GM12873 (cell line): ENCODE results near the gene OR1E2.

ENCODE experiments used
- TF ChIP-seq, protein P1 (sequence below): IDR thresholded peaks from 2 replicates; pipeline ENCODE4 v1.5.1; 2012; ENCODE audit warnings: low read depth, mild to moderate bottlenecking, moderate library complexity, low read length, control low read depth; ENCODE audit not compliant: insufficient read depth; ENCODE audit errors: missing control alignments

OR1E2 gene

GRCh38 chr17:3471599-3471998 lies 38.0 kb upstream of the OR1E2 start, which contains the start of gene SPATA22:
Gene SPATA22, minus strand, starts transcription at chr17:3471819. Its CDS starts 2,494 bp downstream, at chr17:3469325.
- TF ChIP-seq, protein P1, sequence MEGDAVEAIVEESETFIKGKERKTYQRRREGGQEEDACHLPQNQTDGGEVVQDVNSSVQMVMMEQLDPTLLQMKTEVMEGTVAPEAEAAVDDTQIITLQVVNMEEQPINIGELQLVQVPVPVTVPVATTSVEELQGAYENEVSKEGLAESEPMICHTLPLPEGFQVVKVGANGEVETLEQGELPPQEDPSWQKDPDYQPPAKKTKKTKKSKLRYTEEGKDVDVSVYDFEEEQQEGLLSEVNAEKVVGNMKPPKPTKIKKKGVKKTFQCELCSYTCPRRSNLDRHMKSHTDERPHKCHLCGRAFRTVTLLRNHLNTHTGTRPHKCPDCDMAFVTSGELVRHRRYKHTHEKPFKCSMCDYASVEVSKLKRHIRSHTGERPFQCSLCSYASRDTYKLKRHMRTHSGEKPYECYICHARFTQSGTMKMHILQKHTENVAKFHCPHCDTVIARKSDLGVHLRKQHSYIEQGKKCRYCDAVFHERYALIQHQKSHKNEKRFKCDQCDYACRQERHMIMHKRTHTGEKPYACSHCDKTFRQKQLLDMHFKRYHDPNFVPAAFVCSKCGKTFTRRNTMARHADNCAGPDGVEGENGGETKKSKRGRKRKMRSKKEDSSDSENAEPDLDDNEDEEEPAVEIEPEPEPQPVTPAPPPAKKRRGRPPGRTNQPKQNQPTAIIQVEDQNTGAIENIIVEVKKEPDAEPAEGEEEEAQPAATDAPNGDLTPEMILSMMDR: no peak

DNA sequence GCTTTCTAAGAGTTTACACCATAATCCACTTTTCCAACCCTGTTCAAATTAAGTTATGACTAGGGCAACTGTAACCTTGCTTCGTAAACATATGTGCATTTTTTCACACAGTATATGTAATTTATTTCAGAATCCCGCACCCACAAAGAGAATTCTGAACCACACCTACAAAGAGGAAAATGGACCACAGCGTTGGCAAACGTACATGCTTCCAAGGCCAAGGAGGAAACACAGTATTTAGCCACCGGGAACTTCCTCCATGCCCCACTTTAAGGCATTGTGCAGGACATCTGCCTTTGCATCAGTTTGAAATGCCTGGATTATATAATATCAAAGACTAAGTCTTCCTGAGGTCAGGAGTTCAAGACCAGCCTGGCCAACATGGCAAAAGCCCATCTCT lies 35.9 kb upstream of the OR1E2 start:
- TF ChIP-seq, protein P1: no peak

DNA sequence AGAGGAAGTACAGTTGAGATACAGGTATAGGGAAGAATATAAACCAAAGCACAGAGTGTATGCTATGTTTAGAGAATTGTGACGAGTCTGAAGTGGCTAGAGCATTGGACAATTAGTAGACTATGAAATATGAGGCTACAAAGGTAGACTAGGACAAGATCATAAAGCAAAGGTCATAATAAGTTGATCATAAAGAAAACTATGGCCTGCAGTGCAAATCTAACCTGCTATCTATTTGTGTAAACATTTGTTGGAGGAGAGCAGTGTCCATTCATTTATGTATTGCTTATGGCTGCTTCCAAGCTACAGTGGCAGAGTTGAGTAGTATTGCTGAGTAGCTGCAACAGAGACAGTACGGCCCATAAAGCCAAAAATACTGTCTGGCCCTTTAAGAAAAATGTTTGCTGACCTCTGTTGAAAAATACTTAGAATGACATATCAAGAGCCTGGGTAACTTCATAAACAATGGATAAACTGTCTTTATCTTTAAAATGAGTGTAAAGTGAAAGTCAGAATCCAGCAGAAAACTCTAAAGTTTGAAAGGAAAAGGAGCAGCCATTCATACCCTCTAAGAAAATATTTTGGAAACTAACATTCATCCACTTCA lies 14.5 kb upstream of the OR1E2 start:
- TF ChIP-seq, protein P1: no peak

DNA sequence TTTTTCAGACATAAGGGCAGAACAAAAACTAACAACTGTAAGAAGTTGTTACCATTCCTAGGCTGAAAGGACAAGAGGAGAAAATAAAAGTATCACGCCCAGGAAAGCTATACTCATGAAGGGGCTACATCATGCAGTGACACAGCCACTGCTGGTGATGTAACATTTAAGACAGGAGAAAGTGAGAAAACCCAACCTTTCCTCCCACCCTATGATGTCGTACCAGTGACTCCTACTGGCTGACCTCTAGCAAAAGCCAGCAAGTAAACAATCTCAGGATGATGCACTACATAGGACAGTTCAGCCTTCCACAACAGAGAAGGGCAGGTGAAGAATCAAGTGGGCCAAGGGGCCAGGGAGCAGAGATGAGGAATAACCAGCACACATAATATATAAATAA lies 14.0 kb upstream of the OR1E2 start:
- TF ChIP-seq, protein P1: peak; percentile 34

DNA sequence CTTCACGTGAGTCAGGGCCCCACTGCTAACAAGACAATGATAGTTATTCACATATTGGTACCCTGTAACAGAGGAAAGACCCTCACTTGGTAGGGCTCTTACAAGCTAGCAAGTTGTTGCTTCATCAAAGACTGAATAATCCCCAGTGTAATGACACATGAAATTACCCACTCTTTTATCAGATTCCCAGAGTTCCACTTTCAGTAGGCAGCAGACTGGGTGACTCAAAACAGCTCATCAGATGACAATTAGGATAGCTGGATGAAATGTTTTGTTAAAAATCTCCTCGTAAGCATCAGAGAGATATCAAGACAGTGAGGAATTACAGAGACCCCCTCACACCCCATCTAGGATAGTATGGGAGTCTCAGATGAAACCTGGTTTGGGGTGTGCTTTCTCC lies 6.8 kb upstream of the OR1E2 start:
- TF ChIP-seq, protein P1: no peak

DNA sequence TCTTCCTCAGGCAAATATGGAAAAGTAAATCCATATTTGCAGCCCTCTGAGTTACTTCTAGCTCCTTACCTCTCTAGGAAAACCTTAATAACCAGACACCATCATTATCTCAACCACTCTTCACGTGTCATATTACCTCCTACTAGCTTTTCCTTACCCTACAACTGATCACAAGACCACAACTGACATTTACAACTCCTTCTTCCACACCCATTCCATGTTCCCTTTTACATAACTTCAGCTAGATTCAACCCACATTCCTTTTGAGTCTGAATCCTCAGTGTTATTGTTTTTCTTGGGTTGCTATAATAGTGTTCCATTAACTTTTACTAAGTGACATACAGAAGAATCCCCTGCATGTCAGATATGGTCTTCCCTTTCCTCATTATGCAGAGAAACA lies 4.7 kb upstream of the OR1E2 start:
- TF ChIP-seq, protein P1: no peak

- TF ChIP-seq, protein P1: no peak
Observed at GRCh38 chr17:3418222-3418621, 15.4 kb downstream of the OR1E2 start.
